Spleen (tissue), 7 donors: Measurements from ENCODE around the gene SLC25A44.
A peak's percentile ranks its signal among the peaks of the same experiment; 100 is the strongest.

Source experiments
- POLR2AphosphoS5 ChIP-seq, 3 donors: sonication (generic); formaldehyde crosslinking; IDR thresholded peaks; one replicate each; pipeline ENCODE4 v1.5.1; 2017; ENCODE audit warnings: antibody characterized with exemption in 3 of 3
- TF ChIP-seq, protein P1 (sequence below), 11 experiments: fragments of 200-600 bp in 7 of 11; fragments of 450-650 bp in 4 of 11; sonication (generic) in 4 of 11; IDR thresholded peaks in 8 of 11; conservative IDR thresholded peaks in 3 of 11; 1 replicate in 7 of 11; 2 replicates in 4 of 11; pipeline versions ENCODE4 v1.4.0 to v1.8.0; 2016 to 2021; ENCODE audit warnings: antibody characterized with exemption in 11 of 11, inconsistent platforms in 4 of 11, mild to moderate bottlenecking in 1 of 11
- donor health status: DM: no; HTN: no; CAD: no; lungs with moderate emphysema.
- donor health status: DM: no; HTN: no; CAD: no.
- donor health status: DM: no; HTN: no; CAD: no.

- peak in 2 of 3 donors; percentile 49 to 55 for TF ChIP-seq POLR2AphosphoS5 (IDR thresholded peaks at IDR 0.05)
- TF ChIP-seq, protein P1, sequence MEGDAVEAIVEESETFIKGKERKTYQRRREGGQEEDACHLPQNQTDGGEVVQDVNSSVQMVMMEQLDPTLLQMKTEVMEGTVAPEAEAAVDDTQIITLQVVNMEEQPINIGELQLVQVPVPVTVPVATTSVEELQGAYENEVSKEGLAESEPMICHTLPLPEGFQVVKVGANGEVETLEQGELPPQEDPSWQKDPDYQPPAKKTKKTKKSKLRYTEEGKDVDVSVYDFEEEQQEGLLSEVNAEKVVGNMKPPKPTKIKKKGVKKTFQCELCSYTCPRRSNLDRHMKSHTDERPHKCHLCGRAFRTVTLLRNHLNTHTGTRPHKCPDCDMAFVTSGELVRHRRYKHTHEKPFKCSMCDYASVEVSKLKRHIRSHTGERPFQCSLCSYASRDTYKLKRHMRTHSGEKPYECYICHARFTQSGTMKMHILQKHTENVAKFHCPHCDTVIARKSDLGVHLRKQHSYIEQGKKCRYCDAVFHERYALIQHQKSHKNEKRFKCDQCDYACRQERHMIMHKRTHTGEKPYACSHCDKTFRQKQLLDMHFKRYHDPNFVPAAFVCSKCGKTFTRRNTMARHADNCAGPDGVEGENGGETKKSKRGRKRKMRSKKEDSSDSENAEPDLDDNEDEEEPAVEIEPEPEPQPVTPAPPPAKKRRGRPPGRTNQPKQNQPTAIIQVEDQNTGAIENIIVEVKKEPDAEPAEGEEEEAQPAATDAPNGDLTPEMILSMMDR (IDR thresholded peaks at IDR 0.05 in 8 of 11, conservative IDR thresholded peaks at IDR 0.05 in 3 of 11), result no peak
Measured at GRCh38 chr1:156148216-156148615, 45.7 kb upstream of the SLC25A44 start.
